Natural killer cell (primary cell): Measurements from ENCODE around the gene NAT10. TPM values are rescaled to one million over a fixed set of nuclear protein-coding genes. Genes with fewer than 3 reads are reported as not detected.

ENCODE experiments used
- ATAC-seq, 3 donors: fragments of 150-1000 bp in 2 of 3; fragments of 200-7000 bp in 1 of 3; cut with Tn5 transposase; 1 replicate in 1 of 3; 2 replicates in 2 of 3; pipeline ENCODE4 v1.10.0; 2021; ENCODE audit warnings: mild to moderate bottlenecking in 2 of 3, moderate library complexity in 2 of 3
- DNase-seq, 2 donors: peaks; one replicate each; pipeline versions ENCODE4 v3.0.0 to v3.0.0-alpha.2; 2013 to 2021; ENCODE audit warnings: mixed read lengths in 1 of 2
- H3K27ac ChIP-seq: one replicate; pipeline ENCODE4 v1.5.1; 2013; ENCODE audit warnings: mild to moderate bottlenecking, low read length
- H3K27me3 ChIP-seq: one replicate; pipeline ENCODE4 v1.6.1; 2013; ENCODE audit warnings: low read length; ENCODE audit not compliant: control insufficient read depth, insufficient read depth
- H3K36me3 ChIP-seq: one replicate; pipeline ENCODE4 v1.6.1; 2013; ENCODE audit warnings: low read length; ENCODE audit not compliant: control insufficient read depth, insufficient read depth
- H3K4me1 ChIP-seq: one replicate; pipeline ENCODE4 v1.6.1; 2013; ENCODE audit warnings: low read length; ENCODE audit not compliant: control insufficient read depth, insufficient read depth
- H3K4me3 ChIP-seq: one replicate; pipeline ENCODE4 v1.5.1; 2013; ENCODE audit warnings: low read length
- H3K9me3 ChIP-seq: one replicate; pipeline ENCODE4 v1.6.1; 2013; ENCODE audit warnings: low read length; ENCODE audit not compliant: control insufficient read depth, insufficient read depth
- H3K27ac Mint-ChIP-seq, 2 donors: one replicate each; pipeline ENCODE4 v1.8.0; 2022; ENCODE audit warnings: mild to moderate bottlenecking in 2 of 2, mixed read lengths in 2 of 2, moderate library complexity in 1 of 2
- H3K27me3 Mint-ChIP-seq, 2 donors: one replicate each; pipeline ENCODE4 v1.8.0; 2022; ENCODE audit warnings: low read depth in 2 of 2, mixed read lengths in 2 of 2
- H3K36me3 Mint-ChIP-seq: one replicate; pipeline ENCODE4 v1.8.0; 2022; ENCODE audit warnings: mixed read lengths
- H3K4me1 Mint-ChIP-seq, 2 donors: one replicate each; pipeline ENCODE4 v1.8.0; 2022; ENCODE audit warnings: mixed read lengths in 2 of 2
- H3K4me3 Mint-ChIP-seq: one replicate; pipeline ENCODE4 v1.8.0; 2022; ENCODE audit warnings: mild to moderate bottlenecking, moderate library complexity, mixed read lengths
- H3K9me3 Mint-ChIP-seq, 2 donors: one replicate each; pipeline ENCODE4 v1.8.0; 2022; ENCODE audit warnings: mixed read lengths in 2 of 2
- CTCF ChIP-seq: fragments of 200-600 bp; IDR thresholded peaks from one replicate; pipeline ENCODE4 v1.8.0; 2022; ENCODE audit warnings: antibody characterized with exemption
- WGBS: methylation state at CpG from one replicate; pipeline ENCODE4 v1.1.7; 2013; ENCODE audit warnings: missing lambda C conversion rate; ENCODE audit not compliant: insufficient coverage; 5-methylcytosine and 5-hydroxymethylcytosine counted together
- intact Hi-C: fragments of 100-400 bp; cut with micrococcal nuclease; formaldehyde crosslinking; loops from one replicate; pipeline ENCODE4 v1.14.2; 2022
- total RNA-seq, 4 donors: library from RNA; stranded (reverse); fragments of 120-200 nt in 1 of 4; gene quantifications; one replicate each; pipeline versions ENCODE4 v1.2.3 to v1.2.4, GENCODE V29; 2013 to 2022

Gene NAT10
- total RNA-seq, 3 donors from 2014 or later (not counting 1 experiment from before 2014, with no cell fraction given): 40.3 to 53.6 (median 42.8) TPM

DNA sequence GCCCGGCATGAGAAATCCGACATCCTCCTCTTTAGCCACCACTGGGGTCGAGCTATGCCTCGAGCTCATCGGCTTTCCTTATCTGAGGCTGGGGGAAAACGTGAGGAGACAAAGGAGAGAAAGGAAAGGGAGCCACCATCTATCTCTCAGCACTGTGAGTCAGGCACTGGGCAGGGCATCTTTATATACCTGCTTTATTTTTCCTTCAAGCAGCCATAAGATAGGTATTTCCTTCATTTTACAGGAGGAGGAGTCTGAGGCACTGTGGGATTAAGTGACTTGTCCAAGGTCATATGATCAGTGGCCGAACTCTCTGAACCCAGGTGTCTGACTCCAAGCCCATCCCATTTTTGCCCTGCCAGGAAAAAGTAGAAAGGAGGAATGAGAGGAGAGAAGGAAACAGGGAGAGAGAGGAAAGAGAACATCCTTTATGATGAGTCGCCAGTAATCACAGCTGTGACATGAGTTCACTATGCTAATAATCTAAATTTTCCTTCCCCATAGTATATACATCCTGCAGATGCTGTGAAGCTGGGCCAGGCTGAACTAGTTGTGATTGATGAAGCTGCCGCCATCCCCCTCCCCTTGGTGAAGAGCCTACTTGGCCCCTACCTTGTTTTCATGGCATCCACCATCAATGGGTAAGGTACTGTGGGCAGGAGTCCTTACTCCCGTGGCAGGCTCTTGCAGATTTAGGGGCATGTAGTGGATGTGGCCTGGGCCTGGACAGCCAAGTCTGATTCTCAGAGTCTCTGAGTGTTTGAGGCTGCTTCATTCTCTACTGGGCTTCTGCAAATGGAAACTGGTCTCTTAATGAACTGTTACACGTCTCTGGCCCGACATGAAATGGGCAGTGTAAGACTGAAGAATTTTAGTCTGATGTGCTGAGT lies 21.8 kb downstream of the NAT10 start:
- peaks cover 78% of the 10 kb centered on the region for H3K36me3 ChIP-seq
- no peak for DNase-seq
- no peaks in the 10 kb centered on the region for H3K4me1 ChIP-seq
- no peak overlapping the region for H3K4me3 Mint-ChIP-seq
- H3K4me3 ChIP-seq: no peak overlapping the region
- TF ChIP-seq CTCF: no peak
- H3K27me3 ChIP-seq: no peaks in the 10 kb centered on the region
- peaks cover 29% of the 10 kb centered on the region for H3K36me3 Mint-ChIP-seq
- no peak overlapping the region for H3K27ac Mint-ChIP-seq
- H3K9me3 ChIP-seq: no peaks in the 10 kb centered on the region
- H3K27me3 Mint-ChIP-seq: no peaks in the 10 kb centered on the region
- intact Hi-C loops: no loop called here
- H3K9me3 Mint-ChIP-seq: no peaks in the 10 kb centered on the region
- 96% methylated on average over 12 of the region's 12 CpGs for WGBS
- H3K4me1 Mint-ChIP-seq: no peaks in the 10 kb centered on the region
- H3K27ac ChIP-seq: no peak overlapping the region
- no peak for ATAC-seq

DNA sequence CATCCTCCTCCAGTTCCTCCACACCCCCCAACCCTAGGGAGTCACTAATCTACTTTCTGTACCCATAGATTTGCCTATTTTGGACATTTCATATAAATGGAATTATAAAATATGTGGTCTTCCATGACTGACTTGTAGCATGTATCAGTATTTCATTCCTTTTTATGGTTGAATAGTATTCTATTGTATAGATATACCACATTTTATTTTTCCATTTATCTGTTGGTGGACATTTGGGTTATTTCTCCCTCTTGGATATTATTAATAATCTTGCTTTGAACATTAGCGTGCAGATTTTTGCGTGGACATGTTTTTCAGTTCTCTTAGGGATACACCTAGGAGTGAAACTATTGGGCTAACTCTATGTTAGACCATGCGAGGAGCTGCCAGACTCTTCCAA lies 23.4 kb downstream of the NAT10 start:
- Histone ChIP-seq H3K27me3 (no peaks in the 10 kb centered on the region), H3K4me3 (no peak overlapping the region), H3K9me3 (no peaks in the 10 kb centered on the region), H3K27ac (no peak overlapping the region), H3K4me1 (no peaks in the 10 kb centered on the region), H3K36me3 (peaks cover 77% of the 10 kb centered on the region)
- WGBS: 100% methylated on average over 2 of the region's 3 CpGs
- no peak for TF ChIP-seq CTCF
- Mint-ChIP-seq H3K27ac (no peak overlapping the region), H3K4me1 (no peaks in the 10 kb centered on the region), H3K36me3 (peaks cover 27% of the 10 kb centered on the region), H3K27me3 (no peaks in the 10 kb centered on the region), H3K4me3 (no peak overlapping the region), H3K9me3 (no peaks in the 10 kb centered on the region)
- no peak for ATAC-seq
- intact Hi-C loops: no loop called here
- DNase-seq: no peak

- Histone ChIP-seq H3K9me3 (no peaks in the 10 kb centered on the region), H3K27ac (no peak overlapping the region), H3K36me3 (peaks cover 76% of the 10 kb centered on the region), H3K27me3 (no peaks in the 10 kb centered on the region), H3K4me3 (no peak overlapping the region), H3K4me1 (no peaks in the 10 kb centered on the region)
- no peak for TF ChIP-seq CTCF
- intact Hi-C loops: no loop called here
- peaks cover 18% of the 10 kb centered on the region for H3K36me3 Mint-ChIP-seq
- H3K27me3 Mint-ChIP-seq: no peaks in the 10 kb centered on the region
- no peak for ATAC-seq
- DNase-seq: no peak
- H3K9me3 Mint-ChIP-seq: no peaks in the 10 kb centered on the region
- H3K27ac Mint-ChIP-seq: no peak overlapping the region
- WGBS: 95% methylated on average over 4 of the region's 4 CpGs
- H3K4me3 Mint-ChIP-seq: no peak overlapping the region
- peaks cover 0 to under 1% of the 10 kb centered on the region in 2 donors for H3K4me1 Mint-ChIP-seq
Observed at GRCh38 chr11:34132261-34132965, 27.0 kb downstream of the NAT10 start.
